DOHH2 (cell line): Measurements from ENCODE around the gene KRTAP5-6.

ENCODE experiments used
- H3F3A ChIP-seq: fragments of 200-600 bp; sonication (generic), shearing (Covaris generic); 2 replicates; pipeline ENCODE4 v1.6.0; 2016; ENCODE audit warnings: antibody characterized with exemption, mild to moderate bottlenecking; ENCODE audit not compliant: control insufficient read depth, insufficient read depth
- H3K27ac ChIP-seq: fragments of 200-600 bp; sonication (generic); 2 replicates; pipeline ENCODE4 v1.5.1; 2014; ENCODE audit warnings: low read depth, mild to moderate bottlenecking, low read length, moderate library complexity
- H3K27me3 ChIP-seq: fragments of 200-600 bp; sonication (generic); 2 replicates; pipeline ENCODE4 v1.6.1; 2014; ENCODE audit warnings: mild to moderate bottlenecking, low read length, mixed read lengths; ENCODE audit not compliant: control insufficient read depth
- H3K36me3 ChIP-seq: fragments of 200-600 bp; sonication (generic); 2 replicates; pipeline ENCODE4 v1.6.1; 2014; ENCODE audit warnings: mild to moderate bottlenecking, low read length, moderate library complexity, mixed read lengths; ENCODE audit not compliant: control insufficient read depth
- H3K4me1 ChIP-seq: fragments of 200-600 bp; sonication (generic); 2 replicates; pipeline ENCODE4 v1.6.1; 2014; ENCODE audit warnings: mild to moderate bottlenecking, low read length, mixed read lengths; ENCODE audit not compliant: control insufficient read depth
- H3K4me2 ChIP-seq: fragments of 200-600 bp; sonication (generic); 2 replicates; pipeline ENCODE4 v1.6.0; 2014; ENCODE audit warnings: mild to moderate bottlenecking, low read length, moderate library complexity
- H3K4me3 ChIP-seq: fragments of 200-600 bp; sonication (generic); 2 replicates; pipeline ENCODE4 v1.5.1; 2014; ENCODE audit warnings: mild to moderate bottlenecking, low read length, mixed read lengths
- H3K79me2 ChIP-seq: fragments of 200-600 bp; sonication (generic); 2 replicates; pipeline ENCODE4 v1.6.1; 2014; ENCODE audit warnings: mild to moderate bottlenecking, low read length, mixed read lengths; ENCODE audit not compliant: control insufficient read depth
- H3K9me2 ChIP-seq: fragments of 200-600 bp; sonication (generic); replicated peaks from 2 replicates; pipeline ENCODE4 v1.6.1; 2014; ENCODE audit warnings: mild to moderate bottlenecking, low read length, mixed read lengths; ENCODE audit not compliant: control insufficient read depth
- H3K9me3 ChIP-seq: fragments of 200-600 bp; sonication (generic); 2 replicates; pipeline ENCODE4 v1.6.1; 2014; ENCODE audit warnings: antibody characterized with exemption, low read length, mixed read lengths; ENCODE audit not compliant: control insufficient read depth, insufficient read depth
- H4K20me1 ChIP-seq: fragments of 200-600 bp; sonication (generic); 2 replicates; pipeline ENCODE4 v1.6.0; 2014; ENCODE audit warnings: low read depth, mild to moderate bottlenecking, antibody characterized with exemption, low read length, moderate library complexity; ENCODE audit not compliant: control insufficient read depth, insufficient read depth
- EZH2phosphoT487 ChIP-seq: fragments of 200-600 bp; sonication (generic); IDR thresholded peaks from 2 replicates; pipeline ENCODE4 v1.6.1; 2017; ENCODE audit warnings: borderline replicate concordance, mild to moderate bottlenecking, antibody characterized with exemption, low read length, moderate library complexity, mixed read lengths
- TF ChIP-seq, protein P1 (sequence below): fragments of 200-600 bp; sonication (generic); IDR thresholded peaks from one replicate; pipeline ENCODE4 v1.5.1; 2014; ENCODE audit warnings: antibody characterized with exemption, mild to moderate bottlenecking, low read depth, low read length; ENCODE audit not compliant: poor library complexity, severe bottlenecking

The KRTAP5-6 gene

DNA sequence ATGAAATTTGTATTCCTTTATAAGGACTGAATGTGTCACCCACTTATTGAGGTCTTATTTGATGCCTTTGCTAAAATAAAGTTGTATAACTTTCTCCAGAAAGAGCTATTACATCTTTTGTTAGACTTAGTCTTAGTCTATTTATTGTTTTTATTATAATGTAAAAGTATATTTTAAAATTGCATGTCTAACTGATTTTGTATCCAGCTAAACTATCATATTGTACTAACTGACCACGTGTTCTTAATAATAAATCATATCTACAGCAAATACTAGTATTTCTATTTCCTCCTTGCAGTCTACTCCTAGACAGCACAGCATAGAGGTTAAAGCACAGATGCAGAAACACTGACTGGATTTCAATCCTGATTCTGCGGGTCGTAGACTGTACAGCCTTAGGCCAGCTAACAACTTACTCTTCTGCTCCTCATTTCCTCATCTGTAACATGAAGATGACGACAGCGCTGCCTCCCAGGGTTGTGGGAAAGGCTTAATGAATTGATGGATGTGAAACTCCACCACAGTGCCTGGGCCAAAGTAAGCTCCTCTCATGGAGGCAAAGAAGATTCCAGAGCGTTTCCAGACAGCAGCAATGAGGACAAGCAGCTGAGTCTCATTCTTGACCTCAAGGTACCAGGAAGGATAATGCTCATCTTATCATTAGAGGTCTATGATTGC is 40.2 kb downstream of the KRTAP5-6 start:
- Histone ChIP-seq H3K27me3 (no peaks in the 10 kb centered on the region), H3F3A (no peaks in the 10 kb centered on the region), H4K20me1 (no peaks in the 10 kb centered on the region), H3K4me1 (no peaks in the 10 kb centered on the region), H3K4me3 (no peak overlapping the region), H3K27ac (no peak overlapping the region), H3K9me3 (peaks cover 10% of the 10 kb centered on the region; the same call in 1 of the 2 replicates), H3K4me2 (no peak overlapping the region), H3K9me2 (no peaks in the 10 kb centered on the region), H3K36me3 (no peaks in the 10 kb centered on the region), H3K79me2 (no peaks in the 10 kb centered on the region)
- TF ChIP-seq, protein P1, sequence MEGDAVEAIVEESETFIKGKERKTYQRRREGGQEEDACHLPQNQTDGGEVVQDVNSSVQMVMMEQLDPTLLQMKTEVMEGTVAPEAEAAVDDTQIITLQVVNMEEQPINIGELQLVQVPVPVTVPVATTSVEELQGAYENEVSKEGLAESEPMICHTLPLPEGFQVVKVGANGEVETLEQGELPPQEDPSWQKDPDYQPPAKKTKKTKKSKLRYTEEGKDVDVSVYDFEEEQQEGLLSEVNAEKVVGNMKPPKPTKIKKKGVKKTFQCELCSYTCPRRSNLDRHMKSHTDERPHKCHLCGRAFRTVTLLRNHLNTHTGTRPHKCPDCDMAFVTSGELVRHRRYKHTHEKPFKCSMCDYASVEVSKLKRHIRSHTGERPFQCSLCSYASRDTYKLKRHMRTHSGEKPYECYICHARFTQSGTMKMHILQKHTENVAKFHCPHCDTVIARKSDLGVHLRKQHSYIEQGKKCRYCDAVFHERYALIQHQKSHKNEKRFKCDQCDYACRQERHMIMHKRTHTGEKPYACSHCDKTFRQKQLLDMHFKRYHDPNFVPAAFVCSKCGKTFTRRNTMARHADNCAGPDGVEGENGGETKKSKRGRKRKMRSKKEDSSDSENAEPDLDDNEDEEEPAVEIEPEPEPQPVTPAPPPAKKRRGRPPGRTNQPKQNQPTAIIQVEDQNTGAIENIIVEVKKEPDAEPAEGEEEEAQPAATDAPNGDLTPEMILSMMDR: no peak

DNA sequence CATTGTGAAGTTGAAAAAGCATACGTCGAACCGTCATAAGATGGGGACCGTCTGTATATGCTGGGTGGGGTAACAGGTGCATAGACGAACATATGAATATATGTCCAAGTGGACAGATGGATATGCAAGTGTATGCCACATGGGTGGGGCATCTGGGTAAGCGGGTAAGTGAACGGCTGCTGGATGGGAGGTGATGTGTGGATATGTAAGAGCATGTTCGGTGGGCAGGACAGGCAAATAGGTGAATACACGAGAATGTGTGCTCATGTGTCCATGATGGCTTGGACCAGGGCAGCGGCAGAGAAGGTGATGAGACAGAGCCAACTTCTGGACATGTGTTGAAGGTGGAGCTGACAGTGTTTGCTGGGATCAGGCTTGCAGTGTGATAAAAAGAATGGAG is 41.4 kb downstream of the KRTAP5-6 start:
- Histone ChIP-seq H3K4me3 (no peak overlapping the region), H3K36me3 (no peaks in the 10 kb centered on the region), H3F3A (no peaks in the 10 kb centered on the region), H3K9me2 (no peaks in the 10 kb centered on the region), H3K4me1 (no peaks in the 10 kb centered on the region), H4K20me1 (no peaks in the 10 kb centered on the region), H3K27ac (no peak overlapping the region), H3K9me3 (peaks cover 10% of the 10 kb centered on the region; the same call in 1 of the 2 replicates), H3K79me2 (no peaks in the 10 kb centered on the region), H3K27me3 (no peaks in the 10 kb centered on the region), H3K4me2 (no peak overlapping the region)
- TF ChIP-seq, protein P1: no peak
- TF ChIP-seq EZH2phosphoT487: no peak

DNA sequence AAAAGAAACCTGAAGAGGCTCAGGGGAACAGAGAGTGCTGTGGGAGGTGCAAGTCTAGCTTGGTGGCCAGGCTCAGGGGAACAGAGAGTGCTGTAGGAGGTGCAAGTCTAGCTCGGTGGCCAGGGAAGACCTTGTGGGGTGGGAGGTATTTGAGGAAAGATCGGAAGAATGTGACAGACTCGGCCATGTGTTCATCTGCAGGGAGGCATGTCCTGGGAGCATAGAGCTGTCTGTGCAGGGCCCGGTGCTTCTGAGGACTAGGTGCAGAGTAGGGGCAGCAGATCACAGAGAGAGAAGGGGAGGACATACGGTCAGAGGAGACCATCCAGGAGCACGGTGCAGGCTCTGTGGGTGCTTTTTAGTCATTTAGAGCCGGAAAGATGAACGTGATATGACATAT is 42.6 kb downstream of the KRTAP5-6 start:
- H3K4me1 ChIP-seq: no peaks in the 10 kb centered on the region
- H3K9me2 ChIP-seq: no peaks in the 10 kb centered on the region
- H3K79me2 ChIP-seq: no peaks in the 10 kb centered on the region
- H3K27ac ChIP-seq: no peak overlapping the region
- H3K9me3 ChIP-seq: peaks cover 10% of the 10 kb centered on the region; the same call in 1 of the 2 replicates
- H4K20me1 ChIP-seq: no peaks in the 10 kb centered on the region
- no peak overlapping the region for H3K4me2 ChIP-seq
- H3K4me3 ChIP-seq: no peak overlapping the region
- H3F3A ChIP-seq: no peaks in the 10 kb centered on the region
- no peaks in the 10 kb centered on the region for H3K36me3 ChIP-seq
- no peak for TF ChIP-seq EZH2phosphoT487
- TF ChIP-seq, protein P1: no peak
- H3K27me3 ChIP-seq: no peaks in the 10 kb centered on the region
